HUDEP-2 (cell line): Measurements from ENCODE around the gene ANKRD29.

Experiments
- DNase-seq, 76 experiments: peaks; one replicate each; lab custom pipeline; 2025; ENCODE audit not compliant: unreplicated experiment in 76 of 76; lab: John Stamatoyannopoulos, UW

The ANKRD29 gene

GRCh38 chr18:23662309-23663263 is at the start of gene ANKRD29:
ANKRD29 (minus strand) TSS chr18:23662911; CDS start chr18:23662730, 181 bp downstream.
- peak in 35 of 76 experiments; percentile 0 to 45 (median 10) for DNase-seq

- no peak for DNase-seq
These were observed 49.7 kb upstream of the ANKRD29 start for GRCh38 chr18:23712445-23712844.

GRCh38 chr18:23711426-23711825 is 48.7 kb upstream of the ANKRD29 start:
- DNase-seq, result no peak

GRCh38 chr18:23710946-23711345 is 48.2 kb upstream of the ANKRD29 start:
- no peak for DNase-seq

- peak in 30 of 76 experiments; percentile 1 to 77 (median 30) for DNase-seq
These were observed 47.4 kb upstream of the ANKRD29 start for GRCh38 chr18:23710068-23710527.

- DNase-seq, result no peak
These were observed 44.4 kb upstream of the ANKRD29 start for GRCh38 chr18:23706971-23707640.

GRCh38 chr18:23704806-23705205 is 42.1 kb upstream of the ANKRD29 start:
- no peak for DNase-seq

GRCh38 chr18:23703987-23704384 is 41.3 kb upstream of the ANKRD29 start:
- peak in 25 of 76 experiments; percentile 4 to 49 (median 23) for DNase-seq

GRCh38 chr18:23703057-23703986 is 40.6 kb upstream of the ANKRD29 start:
- DNase-seq, result peak in 23 of 76 experiments; percentile 6 to 65 (median 33)

GRCh38 chr18:23702606-23703005 is 39.9 kb upstream of the ANKRD29 start:
- DNase-seq, result no peak

GRCh38 chr18:23701544-23702064 is 38.9 kb upstream of the ANKRD29 start:
- no peak for DNase-seq

- no peak for DNase-seq
These were observed 38.3 kb upstream of the ANKRD29 start for GRCh38 chr18:23701017-23701416.

- DNase-seq, result no peak
These were observed 32.1 kb upstream of the ANKRD29 start for GRCh38 chr18:23694637-23695430.

GRCh38 chr18:23693846-23694245 is 31.1 kb upstream of the ANKRD29 start:
- DNase-seq, result no peak

- no peak for DNase-seq
These were observed 27.9 kb upstream of the ANKRD29 start for GRCh38 chr18:23690505-23691068.

- DNase-seq, result no peak
These were observed 27.1 kb upstream of the ANKRD29 start for GRCh38 chr18:23689616-23690504.

GRCh38 chr18:23689031-23689615 is 26.4 kb upstream of the ANKRD29 start, which contains the start of gene LAMA3:
LAMA3 (plus strand) TSS chr18:23689453; CDS start chr18:23689684, 231 bp downstream.
- DNase-seq, result peak in 2 of 76 experiments; percentile 7 to 20

GRCh38 chr18:23688528-23688927 is 25.8 kb upstream of the ANKRD29 start:
- no peak for DNase-seq
